GM19035 (cell line): ENCODE data around the gene PPY.
"Not testable (repeated sequence)": the region's sequence is repeated elsewhere in the genome, so short reads cannot be mapped to it uniquely, and the experiment has no call there.

Source experiments
- ATAC-seq: cut with Tn5 transposase; IDR thresholded peaks from one replicate; pipeline ENCODE4 v1.9.1; 2021; ENCODE audit not compliant: unreplicated experiment

The PPY gene

DNA sequence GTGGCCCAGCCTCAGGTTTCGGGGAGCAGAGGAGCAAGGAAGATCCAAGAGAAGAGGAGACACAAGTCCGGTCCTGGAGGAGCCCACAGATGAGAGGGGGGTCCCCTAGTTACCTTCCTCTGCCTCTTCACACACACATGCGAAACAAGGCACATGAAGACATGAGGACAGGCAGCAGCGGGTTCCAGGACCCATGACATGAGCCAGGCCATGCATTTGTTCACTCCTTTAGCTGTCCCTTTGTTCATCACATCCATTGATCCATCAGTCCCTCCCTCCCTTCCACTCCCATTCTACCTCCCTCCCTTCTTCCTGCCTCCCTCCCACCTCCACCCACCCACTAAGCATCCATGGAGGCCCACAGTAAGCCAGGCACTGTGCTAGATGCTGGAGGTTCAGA is 9.4 kb downstream of the PPY start:
- ATAC-seq: no peak

DNA sequence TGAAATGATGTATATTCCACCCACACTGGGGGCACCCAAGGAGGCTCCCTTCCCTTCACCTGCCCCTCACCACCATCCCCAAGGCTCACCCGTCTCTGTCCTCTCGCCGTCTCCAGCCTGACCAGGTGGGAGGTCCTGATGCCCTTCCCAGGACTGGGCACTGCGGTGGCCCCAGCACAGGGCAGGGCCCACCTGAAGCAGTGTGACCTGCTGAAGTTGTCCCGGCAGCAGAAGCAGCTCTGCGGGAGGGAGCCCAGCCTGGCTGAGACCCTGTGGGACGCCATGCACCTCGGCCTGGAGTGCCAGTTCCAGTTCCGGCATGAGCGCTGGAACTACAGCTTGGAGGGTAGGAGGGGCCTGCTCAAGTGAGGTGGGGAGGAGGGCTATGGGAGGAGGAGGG is 9.9 kb downstream of the PPY start:
- ATAC-seq: no peak

GRCh38 chr17:43931062-43931571 is 11.2 kb downstream of the PPY start:
- ATAC-seq: no peak

DNA sequence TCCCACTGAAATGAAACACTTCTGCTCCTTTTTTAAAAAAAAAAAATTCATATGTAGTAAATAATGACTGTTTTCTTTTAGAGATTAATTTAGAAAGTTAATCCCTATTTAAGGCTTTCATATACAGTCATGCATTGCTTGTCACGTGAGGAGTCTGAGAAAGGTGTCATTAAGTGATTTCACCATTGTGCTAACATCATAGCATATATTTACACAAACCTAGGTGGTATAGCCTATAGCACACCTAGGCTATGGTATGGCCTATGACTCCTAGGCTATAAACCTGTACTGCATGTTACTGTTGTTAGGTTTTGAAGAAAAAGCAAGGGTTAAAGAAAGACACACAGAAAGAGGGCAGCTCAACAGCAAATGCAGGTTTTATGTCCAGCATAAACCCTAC is 13.7 kb downstream of the PPY start:
- no peak for ATAC-seq

DNA sequence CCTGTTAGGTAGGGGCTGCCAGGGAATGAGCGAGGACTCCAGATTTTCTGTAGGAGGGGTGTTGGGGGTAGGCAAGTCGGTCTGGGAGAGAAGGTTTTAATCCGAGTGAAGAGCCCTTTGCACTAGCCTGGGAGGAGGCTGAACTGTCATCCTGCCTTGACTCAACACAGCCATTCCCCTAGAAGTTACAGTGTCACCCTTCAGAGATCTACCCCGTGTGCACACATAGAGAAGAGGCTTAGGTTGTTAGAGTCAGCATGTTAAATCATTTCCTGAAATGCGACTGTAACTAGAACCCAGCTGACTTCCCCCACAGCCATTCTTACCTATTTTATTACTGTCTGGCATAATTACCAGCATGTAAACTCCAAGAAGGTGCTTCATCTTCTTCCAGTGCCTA is 14.3 kb downstream of the PPY start:
- not testable (repeated sequence) for ATAC-seq

- ATAC-seq: no peak
Observed at GRCh38 chr17:43927060-43927864, 15.0 kb downstream of the PPY start.

- ATAC-seq: no peak
Observed at GRCh38 chr17:43924558-43924957, 17.7 kb downstream of the PPY start.

- ATAC-seq: no peak
Observed at GRCh38 chr17:43920500-43921095, 21.7 kb downstream of the PPY start.

DNA sequence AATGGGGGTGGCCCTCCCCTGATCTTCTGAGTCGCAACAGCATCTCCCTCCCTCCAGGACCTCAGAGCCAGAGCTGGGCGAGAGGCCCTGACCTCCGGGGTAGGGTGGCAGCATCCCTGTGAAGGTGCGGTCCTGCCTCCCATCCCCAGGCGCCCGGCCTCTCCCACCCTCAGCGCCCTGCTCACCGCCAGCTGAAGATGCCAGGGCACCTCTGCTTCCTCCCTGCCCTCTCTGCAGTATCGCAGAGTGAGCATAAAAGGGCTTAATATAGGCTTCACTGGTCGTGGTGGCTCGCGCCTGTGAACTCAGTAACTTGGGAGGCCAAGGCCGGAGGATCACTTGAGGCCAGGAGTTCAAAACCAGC is 24.3 kb downstream of the PPY start:
- no peak for ATAC-seq

GRCh38 chr17:43917348-43918025 is 24.8 kb downstream of the PPY start:
- ATAC-seq: no peak

- no peak for ATAC-seq
Observed at GRCh38 chr17:43917016-43917347, 25.3 kb downstream of the PPY start.

DNA sequence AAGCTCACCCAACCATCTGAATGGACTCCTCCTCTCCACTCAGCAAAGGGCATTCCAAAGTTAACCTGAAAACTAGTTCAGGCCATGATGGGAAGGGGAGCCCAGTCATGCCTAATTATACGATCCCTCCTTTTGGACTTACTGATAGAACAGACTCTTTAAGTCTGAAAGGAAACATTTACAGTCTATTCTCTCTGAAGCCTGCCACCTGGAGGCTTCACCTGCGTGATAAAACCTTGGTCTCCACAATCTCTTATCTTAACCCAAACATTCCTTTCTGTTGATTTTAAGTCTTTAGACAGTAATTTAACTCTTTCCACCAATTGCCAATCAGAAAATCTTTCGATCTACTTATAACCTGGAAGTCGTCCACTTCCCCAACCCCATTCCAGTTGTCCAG is 25.9 kb downstream of the PPY start:
- no peak for ATAC-seq

GRCh38 chr17:43915559-43915958 is 26.7 kb downstream of the PPY start:
- no peak for ATAC-seq

GRCh38 chr17:43914451-43914850 is 27.8 kb downstream of the PPY start:
- ATAC-seq: no peak

DNA sequence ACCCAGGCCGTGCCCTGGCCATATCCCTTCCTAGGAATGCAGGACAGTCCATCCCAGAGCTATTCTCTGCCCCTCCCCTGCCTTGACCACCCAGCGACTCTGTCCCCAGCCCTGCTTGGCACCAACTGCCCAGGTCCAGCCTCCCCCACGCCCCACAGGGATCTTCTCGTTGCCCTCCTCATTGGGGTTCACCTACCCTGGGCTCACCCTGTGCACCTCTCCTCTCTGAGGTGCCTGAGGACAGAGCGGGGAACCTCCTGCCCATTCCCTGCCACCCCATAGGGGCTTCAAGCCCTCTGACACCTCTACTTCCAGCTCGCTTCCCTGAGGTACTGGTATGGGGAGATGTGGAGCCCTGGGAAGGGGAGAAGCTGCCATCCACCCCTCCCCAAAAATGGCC is 28.7 kb downstream of the PPY start:
- ATAC-seq: no peak

- ATAC-seq: no peak
Observed at GRCh38 chr17:43912635-43913304, 29.5 kb downstream of the PPY start.

- no peak for ATAC-seq
Observed at GRCh38 chr17:43911904-43912303, 30.4 kb downstream of the PPY start.

DNA sequence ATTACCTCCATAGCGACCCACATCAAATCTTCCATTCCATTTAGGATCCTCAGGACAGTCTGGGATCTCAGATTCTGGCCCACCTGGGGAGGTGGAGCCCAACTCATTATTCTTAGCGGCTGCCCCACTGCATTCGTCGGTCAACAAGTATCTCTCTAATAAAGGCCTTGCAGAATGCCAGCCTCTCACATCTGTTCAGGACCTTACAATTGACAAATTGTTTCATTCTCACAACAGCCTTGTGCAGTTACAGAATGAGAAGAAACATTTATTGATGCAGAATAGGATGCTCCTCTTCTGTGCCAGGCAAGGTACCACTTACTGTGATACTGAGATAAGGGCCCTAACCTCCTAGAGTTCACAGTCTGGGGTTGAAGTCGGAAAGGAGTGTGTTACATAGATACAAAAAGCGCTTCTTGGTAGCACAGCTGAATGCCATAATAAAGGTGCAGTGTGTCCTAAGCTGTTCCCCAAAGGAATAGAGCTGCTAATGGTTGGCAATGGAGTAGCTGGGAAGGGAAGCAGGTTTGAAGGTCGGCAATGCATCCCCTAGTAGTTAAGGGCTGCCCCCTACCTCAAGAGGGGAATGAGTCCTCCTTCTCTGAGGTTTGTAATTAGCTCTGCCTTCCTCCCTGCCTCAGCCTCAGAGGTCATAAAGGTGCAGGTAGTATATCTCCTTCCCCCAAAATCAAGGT is 32.6 kb downstream of the PPY start:
- ATAC-seq: no peak

GRCh38 chr17:43907998-43908721 is 34.1 kb downstream of the PPY start:
- ATAC-seq: no peak

DNA sequence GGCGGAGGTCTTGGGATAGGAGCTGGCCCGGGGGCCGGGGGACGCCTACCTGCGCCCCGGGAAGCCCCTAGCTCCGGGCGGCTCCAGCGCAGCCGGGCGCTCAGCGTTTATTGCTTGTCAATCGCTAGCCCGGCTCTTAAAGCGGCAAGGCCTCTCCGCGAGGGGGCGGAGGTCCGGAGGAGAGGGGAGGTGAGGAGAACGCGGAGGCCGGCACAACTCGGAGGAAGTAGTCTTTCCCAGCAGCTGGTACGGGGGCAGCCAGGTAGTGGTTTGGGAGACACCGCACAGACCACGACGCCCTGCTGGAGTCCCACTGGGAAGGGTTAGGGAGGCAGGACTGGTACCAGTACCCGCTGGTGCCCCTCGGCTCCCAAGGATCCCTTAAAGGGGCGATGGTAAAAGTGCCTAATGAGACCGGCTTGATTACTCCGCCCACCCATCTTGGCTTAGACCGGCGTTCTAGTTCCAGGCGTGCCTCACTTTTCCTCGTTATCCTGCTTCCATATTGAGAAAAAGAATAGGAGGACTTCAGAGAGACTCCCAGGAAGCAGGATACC is 34.8 kb downstream of the PPY start, which contains the start of gene MPP2:
Gene MPP2, minus strand, starts transcription at position 112 of the 557 bp plus-strand sequence. CDS start 3,076 bp downstream, outside the sequence.
- no peak for ATAC-seq
